Neuron (in vitro differentiated cells): Measurements from ENCODE around the gene ATP8A2.

Experiments used
- H2AFZ ChIP-seq: one replicate; pipeline ENCODE4 v1.6.1; 2013; ENCODE audit warnings: low read depth, mild to moderate bottlenecking, inconsistent platforms, low read length, moderate library complexity
- H3K27me3 ChIP-seq: one replicate; pipeline ENCODE4 v1.6.1; 2013; ENCODE audit warnings: low read length; ENCODE audit not compliant: insufficient read depth
- H3K36me3 ChIP-seq: one replicate; pipeline ENCODE4 v1.6.1; 2013; ENCODE audit warnings: low read length; ENCODE audit not compliant: insufficient read depth
- H3K4me1 ChIP-seq: one replicate; pipeline ENCODE4 v1.6.1; 2013; ENCODE audit warnings: low read length; ENCODE audit not compliant: insufficient read depth
- H3K4me3 ChIP-seq: 2 replicates; pipeline ENCODE4 v1.5.1; 2013; ENCODE audit warnings: mild to moderate bottlenecking, low read length, moderate library complexity
- H3K9me3 ChIP-seq: one replicate; pipeline ENCODE4 v1.6.1; 2013; ENCODE audit warnings: low read length

Gene ATP8A2

GRCh38 chr13:25987987-25988386 is 616.2 kb downstream of the ATP8A2 start:
- H3K4me3 ChIP-seq = no peak overlapping the region
- H3K4me1 ChIP-seq = peaks cover 6% of the 10 kb centered on the region
- no peak overlapping the region for H2AFZ ChIP-seq
- no peaks in the 10 kb centered on the region for H3K36me3 ChIP-seq
- H3K27me3 ChIP-seq = no peaks in the 10 kb centered on the region
- no peaks in the 10 kb centered on the region for H3K9me3 ChIP-seq

DNA sequence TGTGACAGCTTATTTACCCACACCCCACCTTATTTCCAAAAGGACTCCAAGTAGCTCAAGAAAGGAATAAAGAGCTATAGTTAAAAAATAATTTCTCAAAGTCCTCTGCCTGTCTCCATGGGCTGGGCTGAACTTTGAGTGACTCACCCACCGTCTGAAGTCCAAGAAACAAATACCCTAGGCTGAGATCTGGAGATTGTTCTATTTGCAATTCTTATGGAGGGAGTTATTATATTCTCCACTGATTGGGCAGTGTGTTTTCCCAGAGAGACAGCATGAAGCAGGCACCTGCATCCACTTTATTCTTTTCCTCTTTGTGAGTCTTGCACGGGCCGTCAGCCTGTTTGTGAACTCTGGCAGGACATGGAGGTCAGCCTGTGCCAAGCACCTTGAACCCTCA is 616.9 kb downstream of the ATP8A2 start:
- peaks cover 2% of the 10 kb centered on the region for H3K4me1 ChIP-seq
- no peak overlapping the region for H2AFZ ChIP-seq
- H3K4me3 ChIP-seq = no peak overlapping the region
- H3K36me3 ChIP-seq = no peaks in the 10 kb centered on the region
- no peaks in the 10 kb centered on the region for H3K27me3 ChIP-seq
- H3K9me3 ChIP-seq = no peaks in the 10 kb centered on the region

GRCh38 chr13:25990801-25991200 is 619.0 kb downstream of the ATP8A2 start:
- H3K4me1 ChIP-seq = peaks cover 2% of the 10 kb centered on the region
- H3K4me3 ChIP-seq = no peak overlapping the region
- no peaks in the 10 kb centered on the region for H3K27me3 ChIP-seq
- H3K9me3 ChIP-seq = no peaks in the 10 kb centered on the region
- H2AFZ ChIP-seq = no peak overlapping the region
- no peaks in the 10 kb centered on the region for H3K36me3 ChIP-seq

GRCh38 chr13:25992076-25992475 is 620.3 kb downstream of the ATP8A2 start:
- no peaks in the 10 kb centered on the region for H3K27me3 ChIP-seq
- no peak overlapping the region for H2AFZ ChIP-seq
- H3K4me3 ChIP-seq = no peak overlapping the region
- no peaks in the 10 kb centered on the region for H3K9me3 ChIP-seq
- peaks cover 2% of the 10 kb centered on the region for H3K4me1 ChIP-seq
- H3K36me3 ChIP-seq = no peaks in the 10 kb centered on the region

GRCh38 chr13:26007261-26008125 is 635.7 kb downstream of the ATP8A2 start:
- H3K36me3 ChIP-seq = no peaks in the 10 kb centered on the region
- no peak overlapping the region for H2AFZ ChIP-seq
- H3K27me3 ChIP-seq = no peaks in the 10 kb centered on the region
- no peak overlapping the region for H3K4me3 ChIP-seq
- H3K9me3 ChIP-seq = no peaks in the 10 kb centered on the region
- H3K4me1 ChIP-seq = no peaks in the 10 kb centered on the region

- Histone ChIP-seq H3K9me3 (no peaks in the 10 kb centered on the region), H3K4me1 (no peaks in the 10 kb centered on the region), H2AFZ (no peak overlapping the region), H3K4me3 (no peak overlapping the region), H3K27me3 (no peaks in the 10 kb centered on the region), H3K36me3 (no peaks in the 10 kb centered on the region)
Observed at GRCh38 chr13:26010487-26011207, 638.9 kb downstream of the ATP8A2 start.

DNA sequence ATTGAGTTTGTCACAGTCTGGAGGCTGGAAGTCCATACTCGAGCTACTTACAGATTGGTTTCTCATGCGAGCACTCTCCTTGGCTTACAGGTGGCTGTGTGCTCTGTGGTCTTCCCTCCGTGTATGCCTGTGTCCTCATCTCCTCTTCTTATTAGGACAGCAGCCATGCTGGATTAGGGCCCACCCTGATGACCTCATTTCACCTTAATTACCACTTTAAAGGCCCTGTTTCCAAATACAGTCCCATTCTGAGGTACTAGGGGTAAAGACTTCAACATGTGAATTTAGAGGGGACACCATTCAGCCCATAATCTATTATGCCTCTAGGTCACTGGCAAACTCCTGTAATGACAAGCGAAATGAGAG is 639.4 kb downstream of the ATP8A2 start:
- Histone ChIP-seq H3K4me3 (no peak overlapping the region), H3K27me3 (no peaks in the 10 kb centered on the region), H3K36me3 (no peaks in the 10 kb centered on the region), H3K4me1 (no peaks in the 10 kb centered on the region), H2AFZ (no peak overlapping the region), H3K9me3 (no peaks in the 10 kb centered on the region)

DNA sequence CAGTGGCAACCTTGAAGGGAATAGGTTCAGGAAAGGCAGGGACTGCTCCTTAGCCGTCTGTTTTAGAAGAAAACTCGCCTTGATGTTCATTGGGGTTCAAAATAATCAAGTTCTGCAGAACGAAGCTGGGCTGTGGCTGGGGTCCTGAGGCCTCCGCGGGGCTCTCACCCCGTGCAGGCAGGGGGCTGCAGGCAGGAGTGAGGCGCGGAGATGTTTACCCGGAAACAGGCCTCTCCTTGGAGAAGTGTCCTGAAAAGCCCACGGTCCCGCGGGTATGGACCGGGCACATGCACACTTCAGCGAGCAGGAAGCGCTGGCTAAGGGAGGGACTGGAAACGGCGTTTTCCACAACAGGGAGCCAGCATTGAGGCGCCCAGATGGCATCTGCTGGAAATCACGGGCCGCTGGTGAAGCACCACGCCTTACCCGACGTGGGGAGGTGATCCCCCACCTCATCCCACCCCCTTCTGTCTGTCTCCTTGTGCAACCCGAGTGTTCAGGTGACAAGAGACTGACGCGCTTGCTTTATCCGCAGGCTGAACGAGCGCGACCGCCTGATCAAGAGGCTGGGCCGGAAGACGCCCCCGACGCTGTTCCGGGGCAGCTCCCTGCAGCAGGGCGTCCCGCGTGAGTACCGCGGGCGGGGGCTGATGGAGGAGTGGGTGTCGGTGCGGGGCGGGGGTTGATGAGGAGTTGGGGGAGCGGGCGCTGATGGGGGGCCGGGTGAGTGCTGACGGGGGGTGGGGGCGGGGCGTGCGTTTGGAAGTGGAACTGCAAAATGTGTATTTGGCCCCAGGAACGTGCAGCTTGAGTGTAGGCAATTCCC is 640.4 kb downstream of the ATP8A2 start:
- Histone ChIP-seq H3K9me3 (no peaks in the 10 kb centered on the region), H3K27me3 (no peaks in the 10 kb centered on the region), H2AFZ (no peak overlapping the region), H3K4me3 (no peak overlapping the region), H3K4me1 (no peaks in the 10 kb centered on the region), H3K36me3 (no peaks in the 10 kb centered on the region)

GRCh38 chr13:26012995-26013394 is 641.2 kb downstream of the ATP8A2 start:
- Histone ChIP-seq H3K27me3 (no peaks in the 10 kb centered on the region), H3K36me3 (no peaks in the 10 kb centered on the region), H3K4me1 (no peaks in the 10 kb centered on the region), H3K9me3 (no peaks in the 10 kb centered on the region), H3K4me3 (no peak overlapping the region), H2AFZ (no peak overlapping the region)

GRCh38 chr13:26015271-26016125 is 643.7 kb downstream of the ATP8A2 start:
- Histone ChIP-seq H3K4me1 (no peaks in the 10 kb centered on the region), H3K36me3 (no peaks in the 10 kb centered on the region), H3K9me3 (no peaks in the 10 kb centered on the region), H2AFZ (no peak overlapping the region), H3K27me3 (no peaks in the 10 kb centered on the region), H3K4me3 (no peak overlapping the region)

DNA sequence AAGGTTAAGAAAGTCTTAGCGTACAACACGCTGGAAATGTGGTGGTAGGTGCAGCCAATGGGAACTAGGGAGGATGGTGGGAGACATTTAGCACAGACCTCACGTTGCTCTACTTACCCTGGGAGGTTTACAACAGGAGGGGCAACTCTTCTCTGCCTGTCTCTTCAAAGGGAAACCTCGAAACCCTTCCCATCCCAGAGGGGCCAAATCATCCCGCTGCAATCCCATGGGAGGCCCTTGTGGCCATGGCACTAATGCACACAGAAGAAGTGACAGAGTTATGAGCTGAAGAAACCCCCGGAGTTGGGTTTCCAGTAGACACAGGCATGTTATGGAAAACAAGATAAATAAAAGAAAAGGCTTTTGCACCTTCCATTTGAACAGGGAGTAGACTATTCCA is 644.4 kb downstream of the ATP8A2 start:
- Histone ChIP-seq H3K36me3 (no peaks in the 10 kb centered on the region), H3K4me1 (no peaks in the 10 kb centered on the region), H3K27me3 (no peaks in the 10 kb centered on the region), H2AFZ (no peak overlapping the region), H3K9me3 (no peaks in the 10 kb centered on the region), H3K4me3 (no peak overlapping the region)

GRCh38 chr13:26017196-26017921 is 645.6 kb downstream of the ATP8A2 start:
- H2AFZ ChIP-seq = no peak overlapping the region
- no peaks in the 10 kb centered on the region for H3K36me3 ChIP-seq
- H3K4me1 ChIP-seq = no peaks in the 10 kb centered on the region
- no peaks in the 10 kb centered on the region for H3K27me3 ChIP-seq
- no peak overlapping the region for H3K4me3 ChIP-seq
- H3K9me3 ChIP-seq = no peaks in the 10 kb centered on the region
